ENCODE results near the gene COL4A6.

- no peak for TF ChIP-seq ZNF8 (CRISPR knock-in tag; IDR thresholded peaks at IDR 0.05)
- TF ChIP-seq OSR1 (CRISPR knock-in tag; IDR thresholded peaks at IDR 0.05), result no peak
- TF ChIP-seq RARB (CRISPR knock-in tag; IDR thresholded peaks at IDR 0.05), result no peak
- no peak for TF ChIP-seq TCF4 (CRISPR knock-in tag; IDR thresholded peaks at IDR 0.05; ENCODE audit: borderline replicate concordance)
These were observed 226.9 kb downstream of the COL4A6 start for GRCh38 chrX:108211301-108211700.
